T-helper 17 cell (primary cell): ENCODE measurements around the gene DCHS2. TPM values are rescaled to one million over a fixed set of nuclear protein-coding genes. Genes with fewer than 3 reads are reported as not detected.

Experiments used
- total RNA-seq, 4 donors: library from RNA in 2 of 4; stranded (reverse) in 2 of 4; gene quantifications; one replicate each; pipeline ENCODE4 v1.2.3 and lab custom pipeline; 2022 to 2026

The DCHS2 gene
- total RNA-seq, 2 donors from 2014 or later, result 0.12 to 0.21 TPM

Other genes with a start within 250 kb of the DCHS2 start
- gene PLRG1, start 58.6 kb upstream of the DCHS2 start, total RNA-seq, result 10 to 100 TPM; 42.5 to 49.7 TPM
- not detected for gene FGB, start 71.2 kb upstream of the DCHS2 start, total RNA-seq
- gene FGA, start 98.9 kb upstream of the DCHS2 start, total RNA-seq, result not detected
- not detected for gene FGG, start 120.9 kb upstream of the DCHS2 start, total RNA-seq